Endothelial cell of umbilical vein (primary cell): Measurements from ENCODE around the gene KITLG. TPM values are rescaled to one million over a fixed set of nuclear protein-coding genes. Genes with fewer than 3 reads are reported as not detected.

Source experiments
- BruUV-seq: library from RNA; stranded (reverse); fragments of 400-500 nt; replicated peaks from 2 replicates; lab custom pipeline; 2021; lab: Mats Ljungman, UMichigan
- CTCF ChIA-PET: fragments of 300-600, 350-600 bp; sonication (Branson Sonifier 250); formaldehyde crosslinking; loops from one replicate; lab custom pipeline; 2021; ENCODE audit warnings: antibody characterized with exemption, inconsistent platforms; lab: Charles Lee
- POLR2A ChIA-PET: fragments of 300-600, 350-600 bp; sonication (Branson Sonifier 250); formaldehyde crosslinking; loops from one replicate; lab custom pipeline; 2021; ENCODE audit warnings: antibody characterized with exemption, inconsistent platforms; lab: Charles Lee
- DNase-seq: peaks from one replicate; pipeline ENCODE4 v3.0.0-alpha.2; 2011; ENCODE audit warnings: low read depth, low spot score
- FAIRE-seq: peaks from 2 replicates; lab custom pipeline; 2011; peaks lifted over from hg19 to GRCh38; lab: Jason Lieb, UNC
- H2AFZ ChIP-seq: 2 replicates; pipeline ENCODE4 v1.6.0; 2012; ENCODE audit warnings: low read depth, low read length, control low read depth, inconsistent platforms
- H3K27ac ChIP-seq: 2 replicates; pipeline ENCODE4 v1.5.1; 2011; ENCODE audit warnings: low read depth, mild to moderate bottlenecking, control low read depth, low read length, moderate library complexity; ENCODE audit not compliant: insufficient read depth
- H3K27me3 ChIP-seq, 2 experiments: 2 replicates each; pipeline versions ENCODE4 v1.6.0 to v1.6.1; 2011; ENCODE audit warnings: low read length in 2 of 2, mixed read lengths in 1 of 2; ENCODE audit not compliant: control insufficient read depth in 2 of 2, insufficient read depth in 2 of 2
- H3K36me3 ChIP-seq, 2 experiments: 2 replicates in 1 of 2; 3 replicates in 1 of 2; pipeline ENCODE4 v1.5.1; 2011; ENCODE audit warnings: low read length in 2 of 2, mild to moderate bottlenecking in 1 of 2, moderate library complexity in 1 of 2; ENCODE audit not compliant: control insufficient read depth in 2 of 2, insufficient read depth in 2 of 2; ENCODE audit errors: extremely low read depth in 1 of 2
- H3K4me1 ChIP-seq: 3 replicates; pipeline ENCODE4 v1.5.1; 2011; ENCODE audit warnings: mild to moderate bottlenecking, low read length; ENCODE audit not compliant: control insufficient read depth, insufficient read depth; ENCODE audit errors: extremely low read depth
- H3K4me2 ChIP-seq: 2 replicates; pipeline ENCODE4 v1.6.1; 2011; ENCODE audit warnings: low read length, control low read depth, mixed read lengths; ENCODE audit not compliant: insufficient read depth
- H3K4me3 ChIP-seq, 3 experiments: fragments of 200-600 bp in 1 of 3; sonication (generic), shearing (Covaris generic) in 1 of 3; replicated peaks in 1 of 3; 2 replicates each; pipeline ENCODE4 v1.5.1; 2011 to 2016; ENCODE audit warnings: control low read depth in 3 of 3, low read length in 3 of 3, mild to moderate bottlenecking in 2 of 3, inconsistent platforms in 1 of 3, low read depth in 1 of 3, moderate library complexity in 1 of 3; ENCODE audit not compliant: insufficient read depth in 1 of 3
- H3K79me2 ChIP-seq: 2 replicates; pipeline ENCODE4 v1.6.0; 2012; ENCODE audit warnings: low read length, inconsistent platforms; ENCODE audit not compliant: control insufficient read depth, insufficient read depth
- H3K9ac ChIP-seq: replicated peaks from 2 replicates; pipeline ENCODE3; 2011; ENCODE audit warnings: low read length, control low read depth; ENCODE audit not compliant: insufficient read depth; ENCODE audit errors: extremely low read depth
- H3K9me1 ChIP-seq: replicated peaks from 3 replicates; pipeline ENCODE4 v1.6.0; 2011; ENCODE audit warnings: mild to moderate bottlenecking, low read length; ENCODE audit not compliant: control insufficient read depth, insufficient read depth; ENCODE audit errors: extremely low read depth
- H3K9me3 ChIP-seq: replicated peaks from 2 replicates; pipeline ENCODE4 v1.5.1; 2012; ENCODE audit warnings: low read length, inconsistent platforms; ENCODE audit not compliant: control insufficient read depth, insufficient read depth
- H4K20me1 ChIP-seq: replicated peaks from 2 replicates; pipeline ENCODE3; 2011; ENCODE audit warnings: mild to moderate bottlenecking, low read length; ENCODE audit not compliant: control insufficient read depth, insufficient read depth; ENCODE audit errors: extremely low read depth
- GATA2 ChIP-seq: IDR thresholded peaks from 2 replicates; pipeline ENCODE4 v1.7.0; 2011; ENCODE audit warnings: low read depth, mild to moderate bottlenecking, moderate library complexity, mixed read lengths, low read length; ENCODE audit not compliant: insufficient read length, insufficient read depth
- dilution Hi-C: fragments of 300-500 bp; cut with MboI; formaldehyde crosslinking; loops from one replicate; pipeline ENCODE4 v1.15.0; 2019; ENCODE audit warnings: low sequenced_read_pairs; ENCODE audit not compliant: extremely low pct_ligation_motif_present
- intact Hi-C: fragments of 100-400 bp; cut with micrococcal nuclease; formaldehyde crosslinking; loops from one replicate; pipeline ENCODE4 v1.10.0; 2022
- polyA plus RNA-seq, 4 experiments: library from polyadenylated mRNA; depleted of rRNA in 3 of 4; stranded (reverse) in 3 of 4; unstranded in 1 of 4; fragments of >200 nt; gene quantifications; 2 replicates each; pipeline versions ENCODE4 v1.2.1 to v1.2.3, GENCODE V29; 2011 to 2012; ENCODE audit warnings: missing spikeins in 1 of 4
- total RNA-seq: library from RNA; stranded (reverse); gene quantifications from 2 replicates; pipeline ENCODE4 v1.2.3, GENCODE V29; 2021

The KITLG gene
- total and polyA plus RNA-seq, 2 donors (not counting 3 experiments of a cell fraction or from before 2014, with no cell fraction given): 3.8 to 32.5 TPM

DNA sequence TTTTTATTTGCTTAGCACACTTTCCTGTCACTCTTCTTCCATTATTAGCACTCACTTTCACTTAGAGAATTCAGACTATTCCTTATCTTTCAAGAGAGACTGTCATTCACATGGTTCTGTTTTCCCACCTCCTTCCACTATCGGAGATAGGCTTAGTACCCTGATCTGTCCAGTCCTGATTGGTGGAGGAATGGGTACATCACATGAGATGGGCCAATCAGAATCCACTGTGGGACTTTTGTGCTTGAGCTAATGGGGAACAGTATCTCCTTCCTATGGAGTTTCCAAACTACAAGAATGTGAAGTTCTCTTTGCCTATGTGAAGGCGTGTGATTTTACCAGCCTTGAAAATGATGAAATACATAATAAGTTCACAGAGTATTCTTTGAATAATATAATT, 4.8 kb upstream of the KITLG start:
- no peak for TF ChIP-seq GATA2
- Histone ChIP-seq H3K79me2 (no peaks in the 10 kb centered on the region), H3K27ac (no peak overlapping the region), H3K4me3 (no peak overlapping the region), H2AFZ (no peak overlapping the region), H3K36me3 (no peaks in the 10 kb centered on the region), H3K4me2 (no peak overlapping the region), H4K20me1 (no peaks in the 10 kb centered on the region), H3K9me1 (no peaks in the 10 kb centered on the region), H3K9ac (no peak overlapping the region), H3K9me3 (no peaks in the 10 kb centered on the region), H3K27me3 (no peaks in the 10 kb centered on the region), H3K4me1 (peaks cover 3% of the 10 kb centered on the region)
- BruUV-seq: no TSS peak
- dilution Hi-C loops (no loop called here), intact Hi-C loops (no loop called here)
- DNase-seq (no peak), FAIRE-seq (no peak)
- ChIA-PET CTCF (no interaction called here), POLR2A (no interaction called here)

DNA sequence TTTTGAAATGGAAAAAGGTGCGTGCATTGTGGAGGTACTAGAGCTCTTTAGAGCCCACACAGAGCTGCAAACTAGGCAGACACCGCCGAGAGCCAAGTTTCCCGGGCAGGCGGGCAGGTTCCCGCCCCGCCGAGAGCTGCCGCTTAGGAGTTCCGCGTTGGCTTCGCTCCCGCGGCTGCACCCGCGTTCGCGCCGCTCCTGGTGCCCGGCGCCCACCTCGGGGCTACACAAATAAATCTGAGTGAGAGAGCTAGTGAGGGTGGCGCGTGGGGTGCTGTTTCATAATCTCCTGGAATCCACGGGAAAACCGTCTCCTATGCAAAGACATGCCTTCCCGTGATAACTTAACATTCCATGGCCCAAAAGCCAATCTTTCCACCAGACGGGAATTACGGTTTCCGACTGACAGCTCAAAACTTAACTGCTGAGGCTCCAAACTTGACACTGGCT, 645 bp downstream of the KITLG start:
- TSS peak; percentile 33 for BruUV-seq
- Histone ChIP-seq H3K27ac (peak overlapping the region; percentile 37), H3K9ac (peak overlapping the region; percentile 52), H3K27me3 (no peaks in the 10 kb centered on the region), H3K9me1 (no peaks in the 10 kb centered on the region), H3K4me2 (peak overlapping the region; percentile 91), H2AFZ (peak overlapping the region; percentile 98), H3K4me1 (peaks cover 17% of the 10 kb centered on the region), H3K36me3 (no peaks in the 10 kb centered on the region), H3K4me3 (peak overlapping the region; percentile 54 to 69 (median 62)), H3K9me3 (no peaks in the 10 kb centered on the region), H3K79me2 (peaks cover 13% of the 10 kb centered on the region), H4K20me1 (no peaks in the 10 kb centered on the region)
- DNase-seq (peak; percentile 72), FAIRE-seq (no peak)
- no peak for TF ChIP-seq GATA2
- ChIA-PET POLR2A (interaction anchor here (0.7 to 2.1 kb wide), 10 partner anchors 16 to 424 kb away, joined by 3 to 13 read pairs (median 4); no protein-coding TSS in a partner anchor), CTCF (interaction anchor here (0.7 to 5.7 kb wide), 15 partner anchors 10 to 437 kb away, joined by 3 to 55 read pairs (median 4); no protein-coding TSS in a partner anchor)
- intact Hi-C loops (loop anchor here (1.0 to 10.0 kb wide), 8 partner anchors 25 to 945 kb away; partner anchors contain the start of genes CEP290, GALNT4, POC1B and TMTC3), dilution Hi-C loops (no loop called here)
